Neural cell (in vitro differentiated cells): Measurements from ENCODE around the gene IL24. TPM values are rescaled to one million over a fixed set of nuclear protein-coding genes. Genes with fewer than 3 reads are reported as not detected.

Experiments
- H2AFZ ChIP-seq: fragments of 200-600, 300-800 bp; sonication (generic), shearing (Covaris generic); 2 replicates; pipeline ENCODE4 v1.6.0; 2014; ENCODE audit warnings: low read depth, mild to moderate bottlenecking, antibody characterized with exemption, low read length, moderate library complexity
- H3F3A ChIP-seq: fragments of 200-600 bp; shearing (Covaris generic); 2 replicates; pipeline ENCODE4 v1.6.1; 2016; ENCODE audit warnings: mild to moderate bottlenecking, moderate library complexity, mixed read lengths, antibody characterized with exemption, low read length; ENCODE audit not compliant: insufficient read depth, poor library complexity, severe bottlenecking
- H3K27ac ChIP-seq: fragments of 200-600, 300-800 bp; sonication (generic), shearing (Covaris generic); 2 replicates; pipeline ENCODE4 v1.5.1; 2014; ENCODE audit warnings: mild to moderate bottlenecking, low read length, moderate library complexity
- H3K27me3 ChIP-seq: fragments of 300-800, 200-600 bp; sonication (generic), shearing (Covaris generic); 2 replicates; pipeline ENCODE4 v1.6.0; 2014; ENCODE audit warnings: mild to moderate bottlenecking, low read depth, low read length, moderate library complexity; ENCODE audit not compliant: insufficient read depth
- H3K36me3 ChIP-seq: fragments of 300-800, 200-600 bp; sonication (generic), shearing (Covaris generic); 2 replicates; pipeline ENCODE4 v1.5.1; 2014; ENCODE audit warnings: mild to moderate bottlenecking, antibody characterized with exemption, low read length, moderate library complexity; ENCODE audit not compliant: insufficient read depth
- H3K4me2 ChIP-seq: fragments of 300-800, 200-600 bp; sonication (generic), shearing (Covaris generic); 2 replicates; pipeline ENCODE4 v1.6.0; 2014; ENCODE audit warnings: mild to moderate bottlenecking, low read length
- H3K4me3 ChIP-seq: fragments of 300-800, 200-600 bp; sonication (generic), shearing (Covaris generic); 2 replicates; pipeline ENCODE4 v1.5.1; 2014; ENCODE audit warnings: mild to moderate bottlenecking, low read length, moderate library complexity
- H3K79me2 ChIP-seq: fragments of 200-600 bp; shearing (Covaris generic); replicated peaks from 2 replicates; pipeline ENCODE4 v1.6.0; 2014; ENCODE audit warnings: mild to moderate bottlenecking, low read length, moderate library complexity; ENCODE audit not compliant: insufficient read depth
- H3K9ac ChIP-seq: fragments of 300-800, 200-600 bp; sonication (generic), shearing (Covaris generic); 2 replicates; pipeline ENCODE4 v1.6.1; 2016; ENCODE audit warnings: mild to moderate bottlenecking, low read length, mixed read lengths
- H3K9me2 ChIP-seq: fragments of 200-600 bp; shearing (Covaris generic); 2 replicates; pipeline ENCODE4 v1.6.1; 2016; ENCODE audit warnings: mild to moderate bottlenecking, low read length, mixed read lengths; ENCODE audit not compliant: insufficient read depth
- H3K9me3 ChIP-seq: fragments of 200-600, 300-800 bp; sonication (generic), shearing (Covaris generic); 2 replicates; pipeline ENCODE4 v1.6.1; 2016; ENCODE audit warnings: mild to moderate bottlenecking, mixed run types, low read length, moderate library complexity, mixed read lengths
- H4K20me1 ChIP-seq: fragments of 200-600 bp; shearing (Covaris generic); 2 replicates; pipeline ENCODE4 v1.6.1; 2016; ENCODE audit warnings: mild to moderate bottlenecking, mixed run types; ENCODE audit not compliant: insufficient read depth
- EP300 ChIP-seq: fragments of 450-650 bp; conservative IDR thresholded peaks from 2 replicates; pipeline ENCODE4 v1.6.1; 2014; ENCODE audit warnings: antibody characterized with exemption, mild to moderate bottlenecking, moderate library complexity; ENCODE audit not compliant: poor library complexity, severe bottlenecking
- EZH2 ChIP-seq: fragments of 200-600, 300-800 bp; shearing (Covaris generic), sonication (generic); IDR thresholded peaks from 2 replicates; pipeline ENCODE4 v1.6.1; 2014; ENCODE audit warnings: antibody characterized with exemption, low read length, borderline replicate concordance, mild to moderate bottlenecking; ENCODE audit not compliant: insufficient read depth, poor library complexity, severe bottlenecking
- MXI1 ChIP-seq: fragments of 450-650 bp; conservative IDR thresholded peaks from 2 replicates; pipeline ENCODE4 v1.6.1; 2014; ENCODE audit warnings: antibody characterized with exemption, mild to moderate bottlenecking; ENCODE audit not compliant: poor library complexity, severe bottlenecking
- POLR2AphosphoS5 ChIP-seq: IDR thresholded peaks from 2 replicates; pipeline ENCODE4 v1.6.1; 2012
- RAD21 ChIP-seq: fragments of 450-650 bp; conservative IDR thresholded peaks from 2 replicates; pipeline ENCODE4 v1.6.1; 2014; ENCODE audit warnings: antibody characterized with exemption, mild to moderate bottlenecking, moderate library complexity
- SMC3 ChIP-seq: fragments of 450-650 bp; conservative IDR thresholded peaks from 2 replicates; pipeline ENCODE4 v1.6.1; 2014; ENCODE audit warnings: antibody characterized with exemption, mild to moderate bottlenecking, moderate library complexity; ENCODE audit not compliant: poor library complexity
- polyA plus RNA-seq: library from polyadenylated mRNA; depleted of rRNA; stranded (reverse); fragments of >200 nt; gene quantifications from 2 replicates; pipeline ENCODE4 v1.2.3, GENCODE V29; 2014
- TF ChIP-seq, protein P1 (sequence below): fragments of 450-650 bp; IDR thresholded peaks from 2 replicates; pipeline ENCODE4 v1.5.1; 2014; ENCODE audit warnings: antibody characterized with exemption, mild to moderate bottlenecking, moderate library complexity; ENCODE audit not compliant: poor library complexity, severe bottlenecking
- TF ChIP-seq, protein P2 (sequence below): IDR thresholded peaks from 2 replicates; pipeline ENCODE4 v1.6.1; 2012; ENCODE audit warnings: borderline replicate concordance

The IL24 gene
- polyA plus RNA-seq, 1 donor from 2014 or later, result not detected

GRCh38 chr1:206924592-206925105, 27.4 kb downstream of the IL24 start:
- Histone ChIP-seq H3K9me2 (no peaks in the 10 kb centered on the region), H3K9me3 (no peaks in the 10 kb centered on the region), H3K79me2 (no peaks in the 10 kb centered on the region), H3K9ac (no peak overlapping the region), H4K20me1 (no peaks in the 10 kb centered on the region), H3K4me2 (no peak overlapping the region), H3K36me3 (no peaks in the 10 kb centered on the region), H3K27ac (no peak overlapping the region), H3K4me3 (no peak overlapping the region), H3F3A (no peaks in the 10 kb centered on the region), H2AFZ (no peak overlapping the region), H3K27me3 (no peaks in the 10 kb centered on the region)
- TF ChIP-seq, protein P1, sequence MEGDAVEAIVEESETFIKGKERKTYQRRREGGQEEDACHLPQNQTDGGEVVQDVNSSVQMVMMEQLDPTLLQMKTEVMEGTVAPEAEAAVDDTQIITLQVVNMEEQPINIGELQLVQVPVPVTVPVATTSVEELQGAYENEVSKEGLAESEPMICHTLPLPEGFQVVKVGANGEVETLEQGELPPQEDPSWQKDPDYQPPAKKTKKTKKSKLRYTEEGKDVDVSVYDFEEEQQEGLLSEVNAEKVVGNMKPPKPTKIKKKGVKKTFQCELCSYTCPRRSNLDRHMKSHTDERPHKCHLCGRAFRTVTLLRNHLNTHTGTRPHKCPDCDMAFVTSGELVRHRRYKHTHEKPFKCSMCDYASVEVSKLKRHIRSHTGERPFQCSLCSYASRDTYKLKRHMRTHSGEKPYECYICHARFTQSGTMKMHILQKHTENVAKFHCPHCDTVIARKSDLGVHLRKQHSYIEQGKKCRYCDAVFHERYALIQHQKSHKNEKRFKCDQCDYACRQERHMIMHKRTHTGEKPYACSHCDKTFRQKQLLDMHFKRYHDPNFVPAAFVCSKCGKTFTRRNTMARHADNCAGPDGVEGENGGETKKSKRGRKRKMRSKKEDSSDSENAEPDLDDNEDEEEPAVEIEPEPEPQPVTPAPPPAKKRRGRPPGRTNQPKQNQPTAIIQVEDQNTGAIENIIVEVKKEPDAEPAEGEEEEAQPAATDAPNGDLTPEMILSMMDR, result no peak
- TF ChIP-seq EP300 (no peak), MXI1 (no peak), EZH2 (no peak), POLR2AphosphoS5 (no peak)

- no peak overlapping the region for H3K4me3 ChIP-seq
- no peaks in the 10 kb centered on the region for H3K9me3 ChIP-seq
- no peak overlapping the region for H3K9ac ChIP-seq
- H3K36me3 ChIP-seq, result no peaks in the 10 kb centered on the region
- H3K79me2 ChIP-seq, result no peaks in the 10 kb centered on the region
- H3K9me2 ChIP-seq, result no peaks in the 10 kb centered on the region
- no peaks in the 10 kb centered on the region for H3K27me3 ChIP-seq
- no peaks in the 10 kb centered on the region for H3F3A ChIP-seq
- H4K20me1 ChIP-seq, result no peaks in the 10 kb centered on the region
- TF ChIP-seq, protein P1, result no peak
- no peak for TF ChIP-seq EZH2
- no peak overlapping the region for H3K4me2 ChIP-seq
- H3K27ac ChIP-seq, result no peak overlapping the region
- no peak overlapping the region for H2AFZ ChIP-seq
These were observed 28.0 kb downstream of the IL24 start for GRCh38 chr1:206925106-206925736.

DNA sequence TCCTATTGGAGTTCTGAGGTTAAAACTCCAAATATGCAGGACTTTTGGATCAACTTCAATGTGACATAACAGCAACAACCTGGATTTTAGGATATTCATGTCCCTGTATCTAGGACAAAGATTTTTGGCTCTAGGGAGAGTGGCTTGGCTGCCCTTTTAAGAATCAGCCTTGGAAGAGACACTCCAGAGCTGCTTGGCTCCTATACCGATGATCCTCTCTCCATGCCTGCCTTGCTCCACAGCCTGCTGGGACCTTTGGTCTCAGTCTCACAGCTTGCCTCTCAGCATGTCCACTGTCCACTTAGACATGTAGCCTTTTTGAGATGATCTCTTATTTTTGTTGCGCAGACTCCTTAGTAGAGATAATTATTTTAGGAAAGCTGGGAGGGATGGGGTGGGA, 29.0 kb downstream of the IL24 start:
- no peak overlapping the region for H3K4me3 ChIP-seq
- H3F3A ChIP-seq, result no peaks in the 10 kb centered on the region
- H3K36me3 ChIP-seq, result no peaks in the 10 kb centered on the region
- no peak overlapping the region for H3K4me2 ChIP-seq
- no peaks in the 10 kb centered on the region for H3K79me2 ChIP-seq
- no peak overlapping the region for H3K27ac ChIP-seq
- H3K9me3 ChIP-seq, result no peaks in the 10 kb centered on the region
- H2AFZ ChIP-seq, result no peak overlapping the region
- no peak overlapping the region for H3K9ac ChIP-seq
- H3K27me3 ChIP-seq, result no peaks in the 10 kb centered on the region
- no peaks in the 10 kb centered on the region for H4K20me1 ChIP-seq
- no peak for TF ChIP-seq RAD21
- TF ChIP-seq POLR2AphosphoS5, result no peak
- no peak for TF ChIP-seq SMC3
- TF ChIP-seq, protein P2, sequence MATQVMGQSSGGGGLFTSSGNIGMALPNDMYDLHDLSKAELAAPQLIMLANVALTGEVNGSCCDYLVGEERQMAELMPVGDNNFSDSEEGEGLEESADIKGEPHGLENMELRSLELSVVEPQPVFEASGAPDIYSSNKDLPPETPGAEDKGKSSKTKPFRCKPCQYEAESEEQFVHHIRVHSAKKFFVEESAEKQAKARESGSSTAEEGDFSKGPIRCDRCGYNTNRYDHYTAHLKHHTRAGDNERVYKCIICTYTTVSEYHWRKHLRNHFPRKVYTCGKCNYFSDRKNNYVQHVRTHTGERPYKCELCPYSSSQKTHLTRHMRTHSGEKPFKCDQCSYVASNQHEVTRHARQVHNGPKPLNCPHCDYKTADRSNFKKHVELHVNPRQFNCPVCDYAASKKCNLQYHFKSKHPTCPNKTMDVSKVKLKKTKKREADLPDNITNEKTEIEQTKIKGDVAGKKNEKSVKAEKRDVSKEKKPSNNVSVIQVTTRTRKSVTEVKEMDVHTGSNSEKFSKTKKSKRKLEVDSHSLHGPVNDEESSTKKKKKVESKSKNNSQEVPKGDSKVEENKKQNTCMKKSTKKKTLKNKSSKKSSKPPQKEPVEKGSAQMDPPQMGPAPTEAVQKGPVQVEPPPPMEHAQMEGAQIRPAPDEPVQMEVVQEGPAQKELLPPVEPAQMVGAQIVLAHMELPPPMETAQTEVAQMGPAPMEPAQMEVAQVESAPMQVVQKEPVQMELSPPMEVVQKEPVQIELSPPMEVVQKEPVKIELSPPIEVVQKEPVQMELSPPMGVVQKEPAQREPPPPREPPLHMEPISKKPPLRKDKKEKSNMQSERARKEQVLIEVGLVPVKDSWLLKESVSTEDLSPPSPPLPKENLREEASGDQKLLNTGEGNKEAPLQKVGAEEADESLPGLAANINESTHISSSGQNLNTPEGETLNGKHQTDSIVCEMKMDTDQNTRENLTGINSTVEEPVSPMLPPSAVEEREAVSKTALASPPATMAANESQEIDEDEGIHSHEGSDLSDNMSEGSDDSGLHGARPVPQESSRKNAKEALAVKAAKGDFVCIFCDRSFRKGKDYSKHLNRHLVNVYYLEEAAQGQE, result no peak
- no peaks in the 10 kb centered on the region for H3K9me2 ChIP-seq
